Activated T-helper 17 cell treated with anti-CD3 and anti-CD28 coated beads, Interleukin-2, amount 50 U/mL, for 72 hours (primary cell): ENCODE data around the gene ZNFX1. TPM values are rescaled to one million over a fixed set of nuclear protein-coding genes. Genes with fewer than 3 reads are reported as not detected.
A peak's percentile ranks its signal among the peaks of the same experiment; 100 is the strongest.
"Not testable (repeated sequence)": the region's sequence is repeated elsewhere in the genome, so short reads cannot be mapped to it uniquely, and the experiment has no call there.

Source experiments
- ATAC-seq: fragments of 150-1000 bp; cut with Tn5 transposase; replicated peaks from 2 replicates; pipeline ENCODE4 v1.10.0; 2021; ENCODE audit warnings: mild to moderate bottlenecking, moderate library complexity
- H3K27ac Mint-ChIP-seq: one replicate; pipeline ENCODE4 v1.8.0; 2022; ENCODE audit warnings: mixed read lengths
- H3K27me3 Mint-ChIP-seq: one replicate; pipeline ENCODE4 v1.8.0; 2022; ENCODE audit warnings: mixed read lengths
- H3K36me3 Mint-ChIP-seq: one replicate; pipeline ENCODE4 v1.8.0; 2022; ENCODE audit warnings: low read depth, mild to moderate bottlenecking, mixed read lengths
- H3K4me1 Mint-ChIP-seq: one replicate; pipeline ENCODE4 v1.8.0; 2022; ENCODE audit warnings: mixed read lengths
- H3K4me3 Mint-ChIP-seq: one replicate; pipeline ENCODE4 v1.8.0; 2022; ENCODE audit warnings: mild to moderate bottlenecking, mixed read lengths
- H3K9me3 Mint-ChIP-seq: one replicate; pipeline ENCODE4 v1.8.0; 2022; ENCODE audit warnings: mixed read lengths
- total RNA-seq, 2 donors: library from RNA; stranded (reverse); gene quantifications; one replicate each; pipeline ENCODE4 v1.2.3, GENCODE V29; 2022

The ZNFX1 gene
- total RNA-seq, 2 donors from 2014 or later = 32.8 to 54.9 TPM

- H3K27me3 Mint-ChIP-seq = no peaks in the 10 kb centered on the region
- no peak for ATAC-seq
- peaks cover 99% of the 10 kb centered on the region for H3K36me3 Mint-ChIP-seq
- H3K27ac Mint-ChIP-seq = no peak overlapping the region
- peaks cover 4% of the 10 kb centered on the region for H3K4me1 Mint-ChIP-seq
- no peaks in the 10 kb centered on the region for H3K9me3 Mint-ChIP-seq
- no peak overlapping the region for H3K4me3 Mint-ChIP-seq
Measured at GRCh38 chr20:49233226-49233625, 44.6 kb downstream of the ZNFX1 start.

- Mint-ChIP-seq H3K27ac (peak overlapping the region; percentile 71), H3K27me3 (no peaks in the 10 kb centered on the region), H3K36me3 (peaks cover 99% of the 10 kb centered on the region), H3K4me1 (peaks cover 4% of the 10 kb centered on the region), H3K4me3 (no peak overlapping the region), H3K9me3 (no peaks in the 10 kb centered on the region)
- ATAC-seq = no peak
Measured at GRCh38 chr20:49231471-49231870, 46.4 kb downstream of the ZNFX1 start.

- Mint-ChIP-seq H3K27me3 (no peaks in the 10 kb centered on the region), H3K9me3 (no peaks in the 10 kb centered on the region), H3K4me3 (no peak overlapping the region), H3K36me3 (peaks cover 99% of the 10 kb centered on the region), H3K4me1 (peaks cover 4% of the 10 kb centered on the region), H3K27ac (peak overlapping the region; percentile 71)
- ATAC-seq = no peak
Measured at GRCh38 chr20:49230561-49231133, 47.2 kb downstream of the ZNFX1 start.

- Mint-ChIP-seq H3K27me3 (no peaks in the 10 kb centered on the region), H3K4me1 (peaks cover 4% of the 10 kb centered on the region), H3K9me3 (no peaks in the 10 kb centered on the region), H3K27ac (no peak overlapping the region), H3K36me3 (peaks cover 99% of the 10 kb centered on the region), H3K4me3 (no peak overlapping the region)
- no peak for ATAC-seq
Measured at GRCh38 chr20:49230021-49230420, 47.8 kb downstream of the ZNFX1 start.

GRCh38 chr20:49229381-49229780 lies 48.5 kb downstream of the ZNFX1 start:
- Mint-ChIP-seq H3K4me3 (no peak overlapping the region), H3K9me3 (no peaks in the 10 kb centered on the region), H3K4me1 (peaks cover 4% of the 10 kb centered on the region), H3K27me3 (no peaks in the 10 kb centered on the region), H3K36me3 (peaks cover 99% of the 10 kb centered on the region), H3K27ac (no peak overlapping the region)
- no peak for ATAC-seq

- H3K36me3 Mint-ChIP-seq = peaks cover 99% of the 10 kb centered on the region
Measured at GRCh38 chr20:49228676-49229075, 49.2 kb downstream of the ZNFX1 start.

GRCh38 chr20:49225896-49226295 lies 52.0 kb downstream of the ZNFX1 start:
- H3K36me3 Mint-ChIP-seq = peaks cover 100% of the 10 kb centered on the region
- H3K4me1 Mint-ChIP-seq = peaks cover 2% of the 10 kb centered on the region
- H3K9me3 Mint-ChIP-seq = no peaks in the 10 kb centered on the region
- peak overlapping the region; percentile 61 for H3K27ac Mint-ChIP-seq
- no peak overlapping the region for H3K4me3 Mint-ChIP-seq
- ATAC-seq = no peak
- H3K27me3 Mint-ChIP-seq = no peaks in the 10 kb centered on the region

More at GRCh38 chr20:49228676-49229075, 49.2 kb downstream of the ZNFX1 start:
- no peak overlapping the region for H3K27ac Mint-ChIP-seq
- no peak overlapping the region for H3K4me3 Mint-ChIP-seq
- H3K27me3 Mint-ChIP-seq = no peaks in the 10 kb centered on the region
- H3K4me1 Mint-ChIP-seq = peaks cover 4% of the 10 kb centered on the region
- ATAC-seq = no peak
- H3K9me3 Mint-ChIP-seq = no peaks in the 10 kb centered on the region

- Mint-ChIP-seq H3K27ac (peak overlapping the region; percentile 94), H3K4me1 (peaks cover 13% of the 10 kb centered on the region), H3K4me3 (peak overlapping the region; percentile 93), H3K27me3 (no peaks in the 10 kb centered on the region), H3K9me3 (no peaks in the 10 kb centered on the region), H3K36me3 (peaks cover 64% of the 10 kb centered on the region)
- no peak for ATAC-seq
Measured at GRCh38 chr20:49219924-49220831, 57.7 kb downstream of the ZNFX1 start.

- ATAC-seq = peak; percentile 95
- peaks cover 13% of the 10 kb centered on the region for H3K4me1 Mint-ChIP-seq
- H3K36me3 Mint-ChIP-seq = peaks cover 55% of the 10 kb centered on the region
- H3K4me3 Mint-ChIP-seq = peak within 1 kb of the TSS; percentile 93
- H3K27me3 Mint-ChIP-seq = no peaks in the 10 kb centered on the region
- H3K9me3 Mint-ChIP-seq = no peaks in the 10 kb centered on the region
- H3K27ac Mint-ChIP-seq = peak within 1 kb of the TSS; percentile 94
Measured at GRCh38 chr20:49219091-49219923, 58.5 kb downstream of the ZNFX1 start, which contains the start of gene DDX27. Gene DDX27, plus strand, starts transcription at chr20:49219416. Its CDS starts 33 bp downstream, at chr20:49219449.

- not testable (repeated sequence) for H3K9me3 Mint-ChIP-seq, ATAC-seq, H3K27me3 Mint-ChIP-seq
- Mint-ChIP-seq H3K27ac (peak overlapping the region; percentile 94), H3K36me3 (peaks cover 49% of the 10 kb centered on the region), H3K4me3 (peak overlapping the region; percentile 93), H3K4me1 (peaks cover 13% of the 10 kb centered on the region)
Measured at GRCh38 chr20:49218739-49219090, 59.1 kb downstream of the ZNFX1 start.

- H3K4me1 Mint-ChIP-seq = peaks cover 13% of the 10 kb centered on the region
- H3K36me3 Mint-ChIP-seq = peaks cover 33% of the 10 kb centered on the region
Measured at GRCh38 chr20:49216991-49217578, 60.8 kb downstream of the ZNFX1 start.

GRCh38 chr20:49215232-49215631 lies 62.6 kb downstream of the ZNFX1 start:
- H3K27me3 Mint-ChIP-seq = no peaks in the 10 kb centered on the region
- no peak for ATAC-seq
- peaks cover 14% of the 10 kb centered on the region for H3K36me3 Mint-ChIP-seq
- peaks cover 3% of the 10 kb centered on the region for H3K9me3 Mint-ChIP-seq
- H3K4me1 Mint-ChIP-seq = peaks cover 5% of the 10 kb centered on the region
- no peak overlapping the region for H3K4me3 Mint-ChIP-seq
- H3K27ac Mint-ChIP-seq = no peak overlapping the region

More at GRCh38 chr20:49216991-49217578, 60.8 kb downstream of the ZNFX1 start:
- Mint-ChIP-seq H3K27ac (peak overlapping the region; percentile 66), H3K27me3 (no peaks in the 10 kb centered on the region), H3K4me3 (peak overlapping the region; percentile 66), H3K9me3 (no peaks in the 10 kb centered on the region)
- peak; percentile 71 for ATAC-seq

- ATAC-seq = no peak
- Mint-ChIP-seq H3K4me3 (no peak overlapping the region), H3K36me3 (peaks cover 8% of the 10 kb centered on the region), H3K27ac (no peak overlapping the region), H3K9me3 (peaks cover 3% of the 10 kb centered on the region), H3K27me3 (no peaks in the 10 kb centered on the region), H3K4me1 (no peaks in the 10 kb centered on the region)
Measured at GRCh38 chr20:49214571-49214970, 63.3 kb downstream of the ZNFX1 start.

- H3K4me1 Mint-ChIP-seq = no peaks in the 10 kb centered on the region
- no peak overlapping the region for H3K4me3 Mint-ChIP-seq
- H3K36me3 Mint-ChIP-seq = no peaks in the 10 kb centered on the region
- no peak for ATAC-seq
- H3K9me3 Mint-ChIP-seq = peaks cover 3% of the 10 kb centered on the region
- H3K27ac Mint-ChIP-seq = no peak overlapping the region
- H3K27me3 Mint-ChIP-seq = no peaks in the 10 kb centered on the region
Measured at GRCh38 chr20:49210757-49211110, 67.1 kb downstream of the ZNFX1 start.
